ENCODE measurements around the gene NFAM1.

The NFAM1 gene

DNA sequence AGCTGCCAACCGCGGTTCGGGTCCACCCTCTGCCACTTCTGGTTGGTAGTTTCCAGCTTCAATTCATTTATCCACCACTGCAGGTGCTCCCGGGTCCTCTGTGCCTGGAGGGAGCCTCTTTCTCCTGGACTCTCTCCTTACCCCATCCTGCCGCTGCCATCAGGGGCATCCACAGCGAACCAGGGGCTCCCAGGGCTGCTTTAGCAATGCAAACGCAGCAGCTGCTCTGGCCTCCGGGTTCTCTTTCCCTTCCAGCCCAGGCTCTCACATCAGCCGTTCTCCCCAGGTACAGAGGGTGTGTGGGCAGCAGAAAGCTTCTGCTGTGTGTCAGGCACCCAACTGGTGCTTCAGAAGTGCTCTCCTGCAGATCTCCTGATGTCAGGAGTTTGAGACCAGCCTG lies 27.9 kb downstream of the NFAM1 start:
- TF ChIP-seq, protein P1, sequence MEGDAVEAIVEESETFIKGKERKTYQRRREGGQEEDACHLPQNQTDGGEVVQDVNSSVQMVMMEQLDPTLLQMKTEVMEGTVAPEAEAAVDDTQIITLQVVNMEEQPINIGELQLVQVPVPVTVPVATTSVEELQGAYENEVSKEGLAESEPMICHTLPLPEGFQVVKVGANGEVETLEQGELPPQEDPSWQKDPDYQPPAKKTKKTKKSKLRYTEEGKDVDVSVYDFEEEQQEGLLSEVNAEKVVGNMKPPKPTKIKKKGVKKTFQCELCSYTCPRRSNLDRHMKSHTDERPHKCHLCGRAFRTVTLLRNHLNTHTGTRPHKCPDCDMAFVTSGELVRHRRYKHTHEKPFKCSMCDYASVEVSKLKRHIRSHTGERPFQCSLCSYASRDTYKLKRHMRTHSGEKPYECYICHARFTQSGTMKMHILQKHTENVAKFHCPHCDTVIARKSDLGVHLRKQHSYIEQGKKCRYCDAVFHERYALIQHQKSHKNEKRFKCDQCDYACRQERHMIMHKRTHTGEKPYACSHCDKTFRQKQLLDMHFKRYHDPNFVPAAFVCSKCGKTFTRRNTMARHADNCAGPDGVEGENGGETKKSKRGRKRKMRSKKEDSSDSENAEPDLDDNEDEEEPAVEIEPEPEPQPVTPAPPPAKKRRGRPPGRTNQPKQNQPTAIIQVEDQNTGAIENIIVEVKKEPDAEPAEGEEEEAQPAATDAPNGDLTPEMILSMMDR (IDR thresholded peaks at IDR 0.05) = no peak
- TF ChIP-seq ZFX (IDR thresholded peaks at IDR 0.05; ENCODE audit: borderline replicate concordance) = no peak
- no peak overlapping the region for H3K27ac ChIP-seq

DNA sequence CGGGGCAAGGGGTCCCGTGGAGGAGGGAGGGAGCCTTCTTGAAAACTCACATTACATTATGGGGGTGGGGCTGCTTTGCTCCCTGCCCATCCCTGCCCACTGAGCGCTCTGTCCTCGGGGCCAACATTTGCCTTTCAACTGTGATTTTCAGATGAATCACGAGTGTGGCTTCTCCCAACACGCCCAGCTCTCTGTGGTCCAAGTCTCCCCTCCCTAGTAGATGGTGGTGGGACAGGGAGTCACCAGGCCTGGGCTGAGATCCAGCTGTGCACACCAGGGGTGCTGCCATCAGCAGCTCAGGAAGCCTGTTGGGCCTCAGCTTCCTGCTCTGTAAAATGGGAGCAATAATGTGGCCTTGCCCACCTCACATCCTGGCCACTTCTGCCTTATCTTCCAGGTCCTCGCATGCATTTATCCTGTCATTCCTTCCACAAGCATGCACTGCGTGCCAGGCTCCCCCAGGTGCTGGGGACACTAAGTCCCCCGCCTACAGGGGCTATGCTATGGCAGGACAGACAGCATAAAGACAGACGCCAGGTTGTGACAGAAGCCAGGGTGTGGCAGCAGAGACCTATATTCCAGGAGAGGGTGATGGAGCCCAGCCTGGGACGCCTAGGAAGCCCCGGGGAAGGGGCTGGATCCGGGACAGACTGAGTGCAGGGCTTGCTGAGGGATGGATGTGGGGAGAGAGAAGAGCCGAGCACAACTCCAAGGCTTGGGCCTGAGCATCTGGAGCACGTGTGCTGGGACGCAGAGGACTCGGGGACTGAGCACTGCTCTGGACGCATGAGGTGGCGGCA lies 30.5 kb downstream of the NFAM1 start:
- no peak overlapping the region for H3K27ac ChIP-seq
- TF ChIP-seq ZFX (IDR thresholded peaks at IDR 0.05; ENCODE audit: borderline replicate concordance) = no peak
- TF ChIP-seq, protein P1 (IDR thresholded peaks at IDR 0.05) = no peak

DNA sequence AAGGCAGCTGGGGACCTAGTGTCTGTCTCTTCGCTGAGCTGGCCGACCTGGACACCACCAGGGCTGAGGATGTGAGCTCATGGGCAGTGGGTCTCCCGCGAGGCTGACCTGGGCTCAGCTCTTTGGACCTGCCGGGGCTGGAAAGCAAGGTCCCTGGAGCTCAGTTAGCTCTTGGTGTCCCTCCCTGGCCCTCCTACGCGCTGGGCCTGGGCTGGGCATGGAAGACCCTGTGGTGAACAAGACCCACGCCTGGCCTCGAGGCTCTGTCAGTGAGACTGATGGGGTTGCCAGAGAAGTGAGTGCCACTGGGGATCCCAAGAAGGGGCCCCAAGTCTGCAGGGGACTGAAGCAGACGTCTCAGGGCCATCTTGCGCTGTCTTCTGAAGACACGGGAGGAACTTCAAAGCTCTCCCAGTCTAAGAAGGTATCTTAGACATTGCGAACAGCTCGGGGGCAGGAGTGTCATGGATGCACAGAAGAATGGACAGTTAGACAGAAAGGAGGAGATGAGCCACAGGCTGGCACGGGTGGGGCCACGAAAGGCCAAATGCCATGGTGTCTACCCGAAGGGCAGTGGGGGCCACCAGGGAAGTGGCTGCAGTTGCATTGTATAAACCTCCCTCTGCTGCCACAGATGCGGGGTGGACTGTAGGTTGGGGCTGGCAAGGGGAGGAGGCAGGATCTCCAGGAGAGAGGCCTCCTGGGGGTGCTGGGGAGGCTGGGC lies 31.2 kb downstream of the NFAM1 start:
- no peak for TF ChIP-seq ZFX (IDR thresholded peaks at IDR 0.05; ENCODE audit: borderline replicate concordance)
- TF ChIP-seq, protein P1 (IDR thresholded peaks at IDR 0.05) = no peak
- no peak overlapping the region for H3K27ac ChIP-seq

DNA sequence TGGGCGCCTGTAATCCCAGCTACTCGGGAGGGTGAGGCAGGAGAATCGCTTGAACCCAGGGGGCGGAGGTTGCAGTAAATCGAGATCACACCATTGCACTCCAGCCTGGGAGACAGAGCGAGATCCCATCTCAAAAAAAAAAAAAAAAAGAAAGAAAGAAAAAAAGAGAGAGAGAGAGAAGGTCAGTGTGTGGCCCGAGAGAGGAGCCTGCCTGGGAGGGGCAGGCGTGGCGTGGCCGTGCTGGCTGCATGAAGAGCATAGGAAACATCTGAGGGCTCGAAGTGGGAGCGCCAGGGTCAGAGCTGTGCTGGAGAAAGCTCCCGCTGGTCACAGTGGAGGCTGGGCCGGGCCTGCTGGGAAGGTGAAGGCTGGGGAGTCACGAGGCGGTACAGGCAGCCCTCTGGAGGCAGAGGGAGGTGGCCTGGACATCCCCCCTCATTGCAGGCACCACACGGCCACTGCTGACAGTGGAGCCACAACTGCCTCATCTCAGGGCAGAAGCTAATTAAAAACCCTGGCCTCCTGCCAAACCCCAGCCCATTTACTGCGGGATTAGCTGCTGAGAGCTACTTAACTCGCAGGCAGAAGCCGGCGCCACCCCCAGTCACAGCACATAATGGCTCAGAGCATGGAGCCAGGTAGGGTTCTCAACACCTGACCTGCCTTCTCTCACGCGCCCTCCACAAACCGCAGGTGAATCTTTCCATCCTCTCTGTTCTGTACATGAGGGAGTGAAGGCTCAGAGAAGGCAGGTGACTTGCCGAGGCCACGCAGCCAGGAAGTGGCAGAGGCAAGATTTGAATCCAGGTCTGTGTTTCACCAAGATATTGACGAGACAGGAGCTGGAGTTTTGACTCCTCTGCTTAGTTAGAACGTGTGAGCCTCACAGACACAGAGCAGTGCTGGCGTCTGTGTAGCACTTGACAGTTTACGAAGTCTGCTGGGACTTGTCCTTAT lies 32.6 kb downstream of the NFAM1 start:
- no peak for TF ChIP-seq ZFX (IDR thresholded peaks at IDR 0.05; ENCODE audit: borderline replicate concordance)
- TF ChIP-seq, protein P1 (IDR thresholded peaks at IDR 0.05) = no peak
- H3K27ac ChIP-seq = no peak overlapping the region

DNA sequence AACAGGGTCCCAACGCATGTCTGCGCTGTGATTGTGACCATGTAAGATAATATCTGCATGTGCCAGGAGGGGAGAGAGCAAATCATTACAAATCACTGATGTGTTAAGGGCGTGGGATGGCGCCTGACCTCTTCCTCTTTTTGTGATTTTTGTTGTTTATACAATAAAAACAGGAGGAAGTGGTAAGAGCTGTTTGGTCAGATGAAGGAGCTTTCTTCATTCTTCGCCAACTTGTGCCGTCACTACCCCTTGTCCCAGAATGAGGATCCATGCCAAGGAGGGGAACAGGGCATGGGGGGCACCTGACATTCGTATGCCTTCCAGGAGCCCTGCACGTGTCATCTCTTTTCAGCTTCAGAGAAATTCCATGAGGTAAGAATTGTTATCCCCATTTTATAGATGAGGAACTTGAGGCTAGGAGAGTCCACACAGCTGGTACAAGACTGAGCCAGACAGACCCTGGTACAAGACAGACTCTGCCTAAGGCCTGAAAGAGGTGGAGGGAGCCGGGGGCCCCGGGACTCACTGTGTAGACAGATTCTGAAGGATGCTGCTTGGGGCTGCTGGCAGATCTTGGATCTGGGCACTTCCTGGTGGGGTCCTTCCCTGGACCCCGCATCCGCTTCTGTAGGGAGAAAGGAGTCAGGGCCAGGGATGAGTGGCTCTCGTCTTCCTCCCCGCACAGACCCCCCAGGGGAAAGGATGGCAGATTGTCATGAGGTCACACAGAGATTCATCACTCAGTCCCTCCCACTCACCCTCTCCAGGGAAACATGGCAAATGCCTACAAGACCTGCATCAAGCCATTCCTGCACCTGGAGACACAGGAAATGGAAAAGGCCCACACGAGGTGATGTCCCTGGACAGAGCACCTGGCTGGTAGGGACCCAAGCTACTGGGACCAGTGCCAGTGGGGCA lies 34.6 kb downstream of the NFAM1 start:
- H3K27ac ChIP-seq = no peak overlapping the region
- no peak for TF ChIP-seq ZFX (IDR thresholded peaks at IDR 0.05; ENCODE audit: borderline replicate concordance)
- TF ChIP-seq, protein P1 (IDR thresholded peaks at IDR 0.05) = no peak

DNA sequence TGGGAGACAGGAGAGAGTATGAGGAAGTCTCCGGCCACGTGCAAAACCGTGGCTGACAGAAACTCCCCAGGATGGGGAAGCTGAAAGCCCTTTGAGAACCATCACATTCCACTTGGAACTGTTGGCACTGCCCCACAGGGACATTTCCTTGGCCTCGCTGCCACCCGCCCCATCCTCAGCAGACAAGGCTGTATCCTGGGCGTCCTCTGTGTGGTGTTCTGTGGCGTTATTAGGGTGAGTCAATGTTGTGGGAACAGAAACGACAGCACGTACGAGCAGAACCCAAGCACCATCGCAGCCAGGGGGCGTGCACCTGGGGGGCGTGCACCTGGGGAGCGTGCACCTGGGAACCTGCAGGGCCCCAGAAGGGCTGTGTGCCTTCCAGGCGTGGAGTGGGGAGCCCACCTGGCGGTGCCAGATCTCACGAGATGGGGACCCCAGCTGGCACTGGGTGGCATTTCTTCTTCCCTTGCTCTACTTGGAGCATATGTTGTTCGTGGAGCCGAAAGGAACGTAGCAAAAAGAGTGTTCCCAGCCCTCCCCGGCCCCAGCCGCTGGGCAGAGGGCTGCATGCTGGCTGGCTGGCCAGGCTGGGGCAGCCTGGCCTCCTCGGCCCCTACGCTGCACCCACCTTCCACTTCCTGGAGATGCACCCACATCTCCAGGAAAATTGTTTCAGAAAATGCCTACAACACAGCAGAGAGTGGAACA lies 35.4 kb downstream of the NFAM1 start:
- TF ChIP-seq, protein P1 (IDR thresholded peaks at IDR 0.05) = 0 out of 2 replicates have a peak, but pooled peaks have one; percentile 5
- no peak for TF ChIP-seq ZFX (IDR thresholded peaks at IDR 0.05; ENCODE audit: borderline replicate concordance)
- no peak overlapping the region for H3K27ac ChIP-seq

Measured in 22Rv1 (cell line).